HEK293T (cell line): ENCODE results near the gene GCKR.
"Not testable (repeated sequence)": the region's sequence is repeated elsewhere in the genome, so short reads cannot be mapped to it uniquely, and the experiment has no call there.

Experiments used
- CTCF ChIA-PET: fragments of 350-600 bp; formaldehyde crosslinking; extraction: SDS; loops from one replicate; lab custom pipeline; 2021; ENCODE audit warnings: antibody characterized with exemption, inconsistent platforms; lab: Yijun Ruan, JAX
- POLR2A ChIA-PET: fragments of 350-600 bp; formaldehyde crosslinking; extraction: SDS; loops from one replicate; lab custom pipeline; 2020; ENCODE audit warnings: antibody characterized with exemption, inconsistent platforms; lab: Yijun Ruan, JAX
- DNase-seq: peaks from one replicate; pipeline ENCODE4 v3.0.0; 2012; ENCODE audit warnings: mixed read lengths; ENCODE audit errors: extremely low spot score
- ARNT ChIP-seq: fragments of 450-650 bp; IDR thresholded peaks from 2 replicates; pipeline ENCODE4 v1.6.1; 2017; ENCODE audit warnings: mild to moderate bottlenecking
- BHLHE40 ChIP-seq: fragments of 450-650 bp; IDR thresholded peaks from 2 replicates; pipeline ENCODE4 v1.6.1; 2016; ENCODE audit warnings: mild to moderate bottlenecking, moderate library complexity, borderline replicate concordance
- CTBP1 ChIP-seq: fragments of 450-650 bp; IDR thresholded peaks from 2 replicates; pipeline ENCODE4 v1.6.1; 2016; ENCODE audit warnings: borderline replicate concordance
- ELF4 ChIP-seq: fragments of 450-650 bp; IDR thresholded peaks from 2 replicates; pipeline ENCODE4 v1.6.1; 2017; ENCODE audit warnings: antibody characterized with exemption
- FOXA1 ChIP-seq: fragments of 450-650 bp; IDR thresholded peaks from 2 replicates; pipeline ENCODE4 v1.6.1; 2016; ENCODE audit warnings: mild to moderate bottlenecking
- FOXK2 ChIP-seq: fragments of 450-650 bp; IDR thresholded peaks from 2 replicates; pipeline ENCODE4 v1.6.1; 2016; ENCODE audit warnings: mild to moderate bottlenecking
- FOXM1 ChIP-seq: fragments of 450-650 bp; IDR thresholded peaks from 2 replicates; pipeline ENCODE4 v1.6.1; 2017; ENCODE audit warnings: mild to moderate bottlenecking, borderline replicate concordance
- HDGF ChIP-seq: fragments of 450-650 bp; IDR thresholded peaks from 2 replicates; pipeline ENCODE4 v1.6.1; 2017; ENCODE audit warnings: antibody characterized with exemption, borderline replicate concordance
- L3MBTL2 ChIP-seq: fragments of 450-650 bp; conservative IDR thresholded peaks from 2 replicates; pipeline ENCODE4 v1.6.1; 2016; ENCODE audit warnings: mild to moderate bottlenecking
- LEF1 ChIP-seq: fragments of 450-650 bp; IDR thresholded peaks from 2 replicates; pipeline ENCODE4 v1.6.1; 2017; ENCODE audit warnings: mild to moderate bottlenecking, borderline replicate concordance
- NFRKB ChIP-seq: fragments of 450-650 bp; IDR thresholded peaks from 2 replicates; pipeline ENCODE4 v1.6.1; 2016; ENCODE audit warnings: mild to moderate bottlenecking, moderate library complexity
- PKNOX1 ChIP-seq: fragments of 450-650 bp; IDR thresholded peaks from 2 replicates; pipeline ENCODE4 v1.6.1; 2016
- SP1 ChIP-seq: fragments of 450-650 bp; IDR thresholded peaks from 2 replicates; pipeline ENCODE4 v1.6.1; 2017
- SUZ12 ChIP-seq: fragments of 450-650 bp; IDR thresholded peaks from 2 replicates; pipeline ENCODE4 v1.6.1; 2016; ENCODE audit warnings: mild to moderate bottlenecking
- TARDBP ChIP-seq: fragments of 450-650 bp; IDR thresholded peaks from 2 replicates; pipeline ENCODE4 v1.6.1; 2016
- ZNF384 ChIP-seq: fragments of 450-650 bp; IDR thresholded peaks from 2 replicates; pipeline ENCODE4 v1.6.1; 2016

Gene GCKR

GRCh38 chr2:27545348-27546141, 48.9 kb downstream of the GCKR start:
- CTCF ChIA-PET = no interaction called here
- DNase-seq = no peak
- POLR2A ChIA-PET = no interaction called here
- TF ChIP-seq NFRKB (no peak), SUZ12 (no peak), BHLHE40 (no peak), FOXM1 (no peak), PKNOX1 (no peak), FOXA1 (no peak), ARNT (no peak), TARDBP (no peak), LEF1 (no peak), HDGF (no peak), CTBP1 (no peak), ZNF384 (no peak), FOXK2 (no peak), SP1 (no peak), ELF4 (no peak), L3MBTL2 (no peak)

GRCh38 chr2:27549303-27549702, 52.7 kb downstream of the GCKR start:
- no peak for DNase-seq
- TF ChIP-seq HDGF = no peak
- no peak for TF ChIP-seq PKNOX1
- TF ChIP-seq NFRKB = no peak
- TF ChIP-seq FOXA1 = no peak
- no peak for TF ChIP-seq SUZ12
- TF ChIP-seq TARDBP = no peak
- TF ChIP-seq FOXK2 = no peak
- ChIA-PET CTCF (no interaction called here), POLR2A (no interaction called here)

- TF ChIP-seq LEF1 (no peak), SP1 (no peak), NFRKB (no peak), ZNF384 (no peak), CTBP1 (no peak), FOXA1 (no peak), HDGF (no peak), FOXK2 (no peak), SUZ12 (no peak), TARDBP (no peak), ARNT (no peak), FOXM1 (no peak), PKNOX1 (no peak), L3MBTL2 (no peak), ELF4 (no peak)
- DNase-seq = no peak
- ChIA-PET POLR2A (no interaction called here), CTCF (interaction anchor here (0.7 kb wide), 1 partner anchor 30 kb away, joined by 3 read pairs; no protein-coding TSS in a partner anchor)
These were observed 54.9 kb downstream of the GCKR start for GRCh38 chr2:27551514-27551913.

GRCh38 chr2:27552941-27553340, 56.3 kb downstream of the GCKR start:
- DNase-seq = no peak
- TF ChIP-seq ZNF384 (no peak), LEF1 (no peak), CTBP1 (no peak), ELF4 (no peak), L3MBTL2 (no peak), FOXM1 (no peak), FOXA1 (no peak), SUZ12 (no peak), ARNT (no peak), NFRKB (no peak), FOXK2 (no peak), TARDBP (no peak), SP1 (no peak), HDGF (no peak), PKNOX1 (no peak), BHLHE40 (no peak)
- ChIA-PET POLR2A (no interaction called here), CTCF (no interaction called here)

GRCh38 chr2:27554451-27554850, 57.8 kb downstream of the GCKR start:
- CTCF ChIA-PET, POLR2A ChIA-PET, DNase-seq: not testable (repeated sequence)

- no peak for DNase-seq
- no peak for TF ChIP-seq PKNOX1
- TF ChIP-seq TARDBP = no peak
- TF ChIP-seq ELF4 = no peak
- CTCF ChIA-PET = no interaction called here
- POLR2A ChIA-PET = no interaction called here
These were observed 62.6 kb downstream of the GCKR start for GRCh38 chr2:27559228-27559627.
